GM23338 (cell line): ENCODE results near the gene EDEM1. TPM values are rescaled to one million over a fixed set of nuclear protein-coding genes. Genes with fewer than 3 reads are reported as not detected.
A peak's percentile ranks its signal among the peaks of the same experiment; 100 is the strongest.

ENCODE experiments used
- ATAC-seq: fragments of 200-7000 bp; cut with Tn5 transposase; 3 replicates; pipeline ENCODE4 v1.9.1; 2020
- DNase-seq: peaks from one replicate; pipeline ENCODE4 v3.0.0-alpha.2; 2015; ENCODE audit warnings: low spot score
- H2AFZ ChIP-seq: fragments of 200-600 bp; sonication (generic); 2 replicates; pipeline ENCODE4 v1.8.0; 2016; ENCODE audit warnings: antibody characterized with exemption, mild to moderate bottlenecking, moderate library complexity
- H3F3A ChIP-seq: fragments of 200-600 bp; sonication (generic); replicated peaks from 2 replicates; pipeline ENCODE4 v1.8.0; 2017; ENCODE audit warnings: antibody characterized with exemption, mixed run types, low read depth
- H3K27ac ChIP-seq: fragments of 200-600 bp; sonication (generic); 2 replicates; pipeline ENCODE4 v1.6.1; 2016; ENCODE audit warnings: low read depth
- H3K27me3 ChIP-seq: fragments of 200-600 bp; sonication (generic); 2 replicates; pipeline ENCODE4 v1.8.0; 2016; ENCODE audit warnings: mild to moderate bottlenecking, mixed run types, moderate library complexity; ENCODE audit not compliant: insufficient read depth
- H3K36me3 ChIP-seq: fragments of 200-600 bp; sonication (generic); 2 replicates; pipeline ENCODE4 v1.8.0; 2016; ENCODE audit warnings: mild to moderate bottlenecking; ENCODE audit not compliant: insufficient read depth
- H3K4me1 ChIP-seq: fragments of 200-600 bp; sonication (generic); 2 replicates; pipeline ENCODE4 v1.8.0; 2016; ENCODE audit warnings: mild to moderate bottlenecking, moderate library complexity; ENCODE audit not compliant: insufficient read depth
- H3K4me2 ChIP-seq: fragments of 200-600 bp; sonication (generic); 2 replicates; pipeline ENCODE4 v1.7.1; 2017; ENCODE audit warnings: mixed run types
- H3K4me3 ChIP-seq: fragments of 200-600 bp; sonication (generic); 2 replicates; pipeline ENCODE4 v1.6.1; 2016; ENCODE audit warnings: mixed run types
- H3K79me2 ChIP-seq: fragments of 200-600 bp; sonication (generic); replicated peaks from 2 replicates; pipeline ENCODE4 v1.8.0; 2017; ENCODE audit warnings: mild to moderate bottlenecking; ENCODE audit not compliant: insufficient read depth
- H3K9me2 ChIP-seq: fragments of 200-600 bp; sonication (generic); 2 replicates; pipeline ENCODE4 v1.8.0; 2017; ENCODE audit not compliant: insufficient read depth
- H4K20me1 ChIP-seq: fragments of 200-600 bp; sonication (generic); replicated peaks from 2 replicates; pipeline ENCODE4 v1.8.0; 2017; ENCODE audit warnings: mild to moderate bottlenecking; ENCODE audit not compliant: insufficient read depth
- H3K27ac Mint-ChIP-seq: 2 replicates; pipeline ENCODE4 v1.8.0; 2020; ENCODE audit warnings: inconsistent platforms, mild to moderate bottlenecking, moderate library complexity, mixed read lengths
- H3K27me3 Mint-ChIP-seq: 3 replicates; pipeline ENCODE4 v1.8.0; 2022; ENCODE audit warnings: low read depth, mild to moderate bottlenecking, moderate library complexity, mixed read lengths, inconsistent platforms; ENCODE audit not compliant: insufficient read depth, poor library complexity
- H3K36me3 Mint-ChIP-seq: 3 replicates; pipeline ENCODE4 v1.8.0; 2021; ENCODE audit warnings: low read depth, mild to moderate bottlenecking, inconsistent platforms, moderate library complexity, mixed read lengths
- H3K4me1 Mint-ChIP-seq: 3 replicates; pipeline ENCODE4 v1.8.0; 2020; ENCODE audit warnings: mild to moderate bottlenecking, inconsistent platforms, mixed read lengths
- H3K4me3 Mint-ChIP-seq: 3 replicates; pipeline ENCODE4 v1.8.0; 2021; ENCODE audit warnings: moderate library complexity, mild to moderate bottlenecking, inconsistent platforms, mixed read lengths
- H3K9me3 Mint-ChIP-seq: 3 replicates; pipeline ENCODE4 v1.8.0; 2020; ENCODE audit warnings: moderate library complexity, mild to moderate bottlenecking, inconsistent platforms, mixed read lengths
- EZH2 ChIP-seq: fragments of 200-600 bp; sonication (generic); IDR thresholded peaks from one replicate; pipeline ENCODE4 v1.8.0; 2017; ENCODE audit warnings: antibody characterized with exemption, mild to moderate bottlenecking, low read depth; ENCODE audit not compliant: unreplicated experiment
- NANOG ChIP-seq: IDR thresholded peaks from 2 replicates; pipeline ENCODE4 v1.6.1; 2016; ENCODE audit warnings: antibody characterized with exemption, borderline replicate concordance
- ZNF331 ChIP-seq: fragments of 250-450 bp; sonication (Bioruptor Pico); IDR thresholded peaks from 2 replicates; pipeline ENCODE4 v1.5.0; 2020; ENCODE audit warnings: low read depth, mild to moderate bottlenecking, moderate library complexity
- polyA plus RNA-seq: library from polyadenylated mRNA; unstranded; fragments of >200 nt; fragmentation: Nextera tagmentation; extraction: Ambion mirVana; gene quantifications from 2 replicates; pipeline ENCODE4 v1.2.1, GENCODE V29; 2016
- total RNA-seq: library from RNA; depleted of rRNA; stranded (reverse); fragments of >200 nt; shearing (Covaris generic); gene quantifications from 2 replicates; pipeline ENCODE4 v1.2.3, GENCODE V29; 2014
- TF ChIP-seq, protein P1 (sequence below): fragments of 250-450 bp; sonication (Bioruptor Pico); IDR thresholded peaks from 2 replicates; pipeline ENCODE4 v1.5.0; 2020; ENCODE audit warnings: mild to moderate bottlenecking, moderate library complexity
- TF ChIP-seq, protein P2 (sequence below): IDR thresholded peaks from one replicate; pipeline ENCODE4 v1.6.1; 2018; ENCODE audit warnings: antibody characterized with exemption; ENCODE audit not compliant: unreplicated experiment

EDEM1 gene
- total and polyA plus RNA-seq, 2 experiments from 2014 or later: 2.2 to 36.7 TPM

DNA sequence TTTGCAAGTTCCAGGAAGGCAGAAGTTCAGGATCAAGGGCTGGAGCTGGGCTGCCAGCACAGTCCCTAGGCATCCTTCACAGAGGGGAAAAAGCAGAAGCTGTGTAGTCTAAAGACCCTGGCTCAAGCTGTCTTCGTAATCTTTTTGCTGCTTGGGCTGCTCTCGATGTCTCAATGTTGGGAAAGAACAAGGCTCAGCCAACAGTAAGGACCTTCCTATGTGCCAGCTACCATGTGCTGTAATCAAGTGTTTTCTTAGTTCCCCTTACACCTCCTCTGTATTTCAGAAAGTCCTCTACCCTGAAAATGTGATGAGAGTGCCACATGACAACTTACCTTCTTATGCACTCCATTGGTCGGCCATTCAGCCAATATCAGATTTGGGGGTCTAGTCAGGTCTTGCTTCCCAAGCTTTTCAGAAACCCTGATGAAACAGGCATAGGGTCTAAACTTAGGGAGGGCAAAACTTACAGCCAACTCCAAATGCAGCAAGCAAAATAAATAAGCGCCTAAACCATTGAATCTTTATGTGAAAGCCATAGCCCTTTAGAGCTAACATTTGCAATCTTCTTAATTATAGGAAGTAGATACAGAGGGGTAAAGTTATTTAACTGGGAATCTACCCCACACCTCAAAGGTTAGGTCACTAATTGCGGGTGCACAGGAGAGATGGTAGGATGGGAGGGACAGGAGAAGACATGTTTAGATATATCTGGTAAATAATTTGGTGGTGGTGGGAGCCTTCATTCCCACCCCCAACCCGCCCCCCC lies 1.2 kb upstream of the EDEM1 start (continued):
- TF ChIP-seq, protein P1, sequence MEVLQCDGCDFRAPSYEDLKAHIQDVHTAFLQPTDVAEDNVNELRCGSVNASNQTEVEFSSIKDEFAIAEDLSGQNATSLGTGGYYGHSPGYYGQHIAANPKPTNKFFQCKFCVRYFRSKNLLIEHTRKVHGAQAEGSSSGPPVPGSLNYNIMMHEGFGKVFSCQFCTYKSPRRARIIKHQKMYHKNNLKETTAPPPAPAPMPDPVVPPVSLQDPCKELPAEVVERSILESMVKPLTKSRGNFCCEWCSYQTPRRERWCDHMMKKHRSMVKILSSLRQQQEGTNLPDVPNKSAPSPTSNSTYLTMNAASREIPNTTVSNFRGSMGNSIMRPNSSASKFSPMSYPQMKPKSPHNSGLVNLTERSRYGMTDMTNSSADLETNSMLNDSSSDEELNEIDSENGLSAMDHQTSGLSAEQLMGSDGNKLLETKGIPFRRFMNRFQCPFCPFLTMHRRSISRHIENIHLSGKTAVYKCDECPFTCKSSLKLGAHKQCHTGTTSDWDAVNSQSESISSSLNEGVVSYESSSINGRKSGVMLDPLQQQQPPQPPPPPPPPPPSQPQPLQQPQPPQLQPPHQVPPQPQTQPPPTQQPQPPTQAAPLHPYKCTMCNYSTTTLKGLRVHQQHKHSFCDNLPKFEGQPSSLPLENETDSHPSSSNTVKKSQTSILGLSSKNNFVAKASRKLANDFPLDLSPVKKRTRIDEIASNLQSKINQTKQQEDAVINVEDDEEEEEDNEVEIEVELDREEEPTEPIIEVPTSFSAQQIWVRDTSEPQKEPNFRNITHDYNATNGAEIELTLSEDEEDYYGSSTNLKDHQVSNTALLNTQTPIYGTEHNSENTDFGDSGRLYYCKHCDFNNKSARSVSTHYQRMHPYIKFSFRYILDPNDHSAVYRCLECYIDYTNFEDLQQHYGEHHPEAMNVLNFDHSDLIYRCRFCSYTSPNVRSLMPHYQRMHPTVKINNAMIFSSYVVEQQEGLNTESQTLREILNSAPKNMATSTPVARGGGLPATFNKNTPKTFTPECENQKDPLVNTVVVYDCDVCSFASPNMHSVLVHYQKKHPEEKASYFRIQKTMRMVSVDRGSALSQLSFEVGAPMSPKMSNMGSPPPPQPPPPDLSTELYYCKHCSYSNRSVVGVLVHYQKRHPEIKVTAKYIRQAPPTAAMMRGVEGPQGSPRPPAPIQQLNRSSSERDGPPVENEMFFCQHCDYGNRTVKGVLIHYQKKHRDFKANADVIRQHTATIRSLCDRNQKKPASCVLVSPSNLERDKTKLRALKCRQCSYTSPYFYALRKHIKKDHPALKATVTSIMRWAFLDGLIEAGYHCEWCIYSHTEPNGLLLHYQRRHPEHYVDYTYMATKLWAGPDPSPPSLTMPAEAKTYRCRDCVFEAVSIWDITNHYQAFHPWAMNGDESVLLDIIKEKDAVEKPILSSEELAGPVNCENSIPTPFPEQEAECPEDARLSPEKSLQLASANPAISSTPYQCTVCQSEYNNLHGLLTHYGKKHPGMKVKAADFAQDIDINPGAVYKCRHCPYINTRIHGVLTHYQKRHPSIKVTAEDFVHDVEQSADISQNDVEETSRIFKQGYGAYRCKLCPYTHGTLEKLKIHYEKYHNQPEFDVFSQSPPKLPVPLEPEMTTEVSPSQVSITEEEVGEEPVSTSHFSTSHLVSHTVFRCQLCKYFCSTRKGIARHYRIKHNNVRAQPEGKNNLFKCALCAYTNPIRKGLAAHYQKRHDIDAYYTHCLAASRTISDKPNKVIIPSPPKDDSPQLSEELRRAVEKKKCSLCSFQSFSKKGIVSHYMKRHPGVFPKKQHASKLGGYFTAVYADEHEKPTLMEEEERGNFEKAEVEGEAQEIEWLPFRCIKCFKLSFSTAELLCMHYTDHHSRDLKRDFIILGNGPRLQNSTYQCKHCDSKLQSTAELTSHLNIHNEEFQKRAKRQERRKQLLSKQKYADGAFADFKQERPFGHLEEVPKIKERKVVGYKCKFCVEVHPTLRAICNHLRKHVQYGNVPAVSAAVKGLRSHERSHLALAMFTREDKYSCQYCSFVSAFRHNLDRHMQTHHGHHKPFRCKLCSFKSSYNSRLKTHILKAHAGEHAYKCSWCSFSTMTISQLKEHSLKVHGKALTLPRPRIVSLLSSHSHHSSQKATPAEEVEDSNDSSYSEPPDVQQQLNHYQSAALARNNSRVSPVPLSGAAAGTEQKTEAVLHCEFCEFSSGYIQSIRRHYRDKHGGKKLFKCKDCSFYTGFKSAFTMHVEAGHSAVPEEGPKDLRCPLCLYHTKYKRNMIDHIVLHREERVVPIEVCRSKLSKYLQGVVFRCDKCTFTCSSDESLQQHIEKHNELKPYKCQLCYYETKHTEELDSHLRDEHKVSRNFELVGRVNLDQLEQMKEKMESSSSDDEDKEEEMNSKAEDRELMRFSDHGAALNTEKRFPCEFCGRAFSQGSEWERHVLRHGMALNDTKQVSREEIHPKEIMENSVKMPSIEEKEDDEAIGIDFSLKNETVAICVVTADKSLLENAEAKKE (CRISPR knock-in tag): no peak
- no peak for TF ChIP-seq ZNF331

DNA sequence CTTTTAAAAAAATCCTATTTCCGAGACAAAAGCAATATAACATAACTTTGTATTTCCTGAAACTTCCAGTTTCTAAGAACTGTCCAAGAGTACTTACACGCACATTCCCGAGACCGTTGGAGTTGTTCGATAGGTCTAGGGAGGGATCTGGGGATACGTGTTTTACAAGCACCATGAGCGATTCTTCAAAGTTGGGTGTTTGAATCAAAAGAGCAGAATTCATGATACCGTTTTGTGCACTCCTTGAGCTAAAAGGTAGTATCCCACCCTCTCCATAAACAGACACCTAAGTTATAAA lies 700 bp upstream of the EDEM1 start:
- Mint-ChIP-seq H3K4me3 (peak overlapping the region; percentile 86), H3K27ac (no peak overlapping the region), H3K9me3 (no peaks in the 10 kb centered on the region), H3K27me3 (peaks cover 5% of the 10 kb centered on the region), H3K4me1 (peaks cover 33% of the 10 kb centered on the region), H3K36me3 (peaks cover 7% of the 10 kb centered on the region; the same call in 2 of the 3 replicates)
- no peaks in the 10 kb centered on the region for H3K36me3 ChIP-seq
- TF ChIP-seq, protein P2, sequence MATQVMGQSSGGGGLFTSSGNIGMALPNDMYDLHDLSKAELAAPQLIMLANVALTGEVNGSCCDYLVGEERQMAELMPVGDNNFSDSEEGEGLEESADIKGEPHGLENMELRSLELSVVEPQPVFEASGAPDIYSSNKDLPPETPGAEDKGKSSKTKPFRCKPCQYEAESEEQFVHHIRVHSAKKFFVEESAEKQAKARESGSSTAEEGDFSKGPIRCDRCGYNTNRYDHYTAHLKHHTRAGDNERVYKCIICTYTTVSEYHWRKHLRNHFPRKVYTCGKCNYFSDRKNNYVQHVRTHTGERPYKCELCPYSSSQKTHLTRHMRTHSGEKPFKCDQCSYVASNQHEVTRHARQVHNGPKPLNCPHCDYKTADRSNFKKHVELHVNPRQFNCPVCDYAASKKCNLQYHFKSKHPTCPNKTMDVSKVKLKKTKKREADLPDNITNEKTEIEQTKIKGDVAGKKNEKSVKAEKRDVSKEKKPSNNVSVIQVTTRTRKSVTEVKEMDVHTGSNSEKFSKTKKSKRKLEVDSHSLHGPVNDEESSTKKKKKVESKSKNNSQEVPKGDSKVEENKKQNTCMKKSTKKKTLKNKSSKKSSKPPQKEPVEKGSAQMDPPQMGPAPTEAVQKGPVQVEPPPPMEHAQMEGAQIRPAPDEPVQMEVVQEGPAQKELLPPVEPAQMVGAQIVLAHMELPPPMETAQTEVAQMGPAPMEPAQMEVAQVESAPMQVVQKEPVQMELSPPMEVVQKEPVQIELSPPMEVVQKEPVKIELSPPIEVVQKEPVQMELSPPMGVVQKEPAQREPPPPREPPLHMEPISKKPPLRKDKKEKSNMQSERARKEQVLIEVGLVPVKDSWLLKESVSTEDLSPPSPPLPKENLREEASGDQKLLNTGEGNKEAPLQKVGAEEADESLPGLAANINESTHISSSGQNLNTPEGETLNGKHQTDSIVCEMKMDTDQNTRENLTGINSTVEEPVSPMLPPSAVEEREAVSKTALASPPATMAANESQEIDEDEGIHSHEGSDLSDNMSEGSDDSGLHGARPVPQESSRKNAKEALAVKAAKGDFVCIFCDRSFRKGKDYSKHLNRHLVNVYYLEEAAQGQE: no peak
- no peak for TF ChIP-seq EZH2
- no peak for TF ChIP-seq NANOG
- no peak for TF ChIP-seq ZNF331
- no peak overlapping the region for H3K27ac ChIP-seq
- H3K79me2 ChIP-seq: peaks cover 35% of the 10 kb centered on the region
- peak overlapping the region; percentile 96 for H3K4me2 ChIP-seq
- DNase-seq: peak; percentile 37
- H4K20me1 ChIP-seq: peaks cover 5% of the 10 kb centered on the region
- peaks cover 16% of the 10 kb centered on the region; the same call in 1 of the 2 replicates for H3K27me3 ChIP-seq
- H3K4me3 ChIP-seq: peak overlapping the region; percentile 68
- H3F3A ChIP-seq: no peaks in the 10 kb centered on the region
- H3K9me2 ChIP-seq: no peaks in the 10 kb centered on the region
- H3K4me1 ChIP-seq: peaks cover 17% of the 10 kb centered on the region
- H2AFZ ChIP-seq: peak overlapping the region; percentile 94; the same call in 1 of the 2 replicates
- ATAC-seq: peak; percentile 3; the same call in 1 of the 3 replicates
